IMR-90 (cell line): ENCODE measurements around the gene DIP2A. TPM values are rescaled to one million over a fixed set of nuclear protein-coding genes. Genes with fewer than 3 reads are reported as not detected.

Source experiments
- ATAC-seq: fragments of 200-7000 bp; cut with Tn5 transposase; 2 replicates; pipeline ENCODE4 v1.9.1; 2020; ENCODE audit warnings: low read depth, mild to moderate bottlenecking, moderate library complexity
- BruUV-seq: library from RNA; stranded (reverse); fragments of 400-500 nt; replicated peaks from 2 replicates; lab custom pipeline; 2021; lab: Mats Ljungman, UMichigan
- CTCF ChIA-PET: fragments of 300-600 bp; formaldehyde crosslinking; extraction: SDS; loops from one replicate; lab custom pipeline; 2021; ENCODE audit warnings: antibody characterized with exemption; lab: Yijun Ruan, JAX
- POLR2A ChIA-PET: fragments of 300-600 bp; sonication (Branson Sonifier 250); formaldehyde crosslinking; loops from one replicate; lab custom pipeline; 2022; ENCODE audit warnings: antibody characterized with exemption; ENCODE audit not compliant: unreplicated experiment; lab: Charles Lee
- DNase-seq: peaks from one replicate; pipeline ENCODE4 v3.0.0; 2013
- H2AFZ ChIP-seq: replicated peaks from 2 replicates; pipeline ENCODE3; 2013; ENCODE audit warnings: low read length, mild to moderate bottlenecking; ENCODE audit not compliant: poor library complexity
- H2AK5ac ChIP-seq: 2 replicates; pipeline ENCODE4 v1.6.1; 2013; ENCODE audit warnings: low read depth, low read length, inconsistent platforms
- H2AK9ac ChIP-seq: replicated peaks from 2 replicates; pipeline ENCODE3; 2013; ENCODE audit warnings: mild to moderate bottlenecking, low read depth, low read length, moderate library complexity; ENCODE audit not compliant: poor library complexity
- H2BK120ac ChIP-seq: 2 replicates; pipeline ENCODE4 v1.6.1; 2013; ENCODE audit warnings: low read depth, low read length, inconsistent platforms
- H2BK15ac ChIP-seq: 3 replicates; pipeline ENCODE4 v1.6.1; 2013; ENCODE audit warnings: low read depth, low read length, inconsistent platforms
- H2BK20ac ChIP-seq: 2 replicates; pipeline ENCODE4 v1.6.1; 2013; ENCODE audit warnings: low read depth, mild to moderate bottlenecking, inconsistent platforms, low read length, moderate library complexity
- H2BK5ac ChIP-seq: 2 replicates; pipeline ENCODE4 v1.6.1; 2013; ENCODE audit warnings: mild to moderate bottlenecking, low read depth, low read length, inconsistent platforms; ENCODE audit not compliant: poor library complexity, severe bottlenecking
- H3K14ac ChIP-seq: replicated peaks from 2 replicates; pipeline ENCODE4 v1.6.1; 2013; ENCODE audit warnings: low read depth, low read length, inconsistent platforms
- H3K18ac ChIP-seq: 2 replicates; pipeline ENCODE4 v1.6.1; 2013; ENCODE audit warnings: low read depth, low read length, control low read depth
- H3K23ac ChIP-seq: 2 replicates; pipeline ENCODE4 v1.6.1; 2013; ENCODE audit warnings: low read depth, low read length, inconsistent platforms
- H3K27ac ChIP-seq: 2 replicates; pipeline ENCODE4 v1.5.1; 2013; ENCODE audit warnings: mild to moderate bottlenecking, control low read depth, low read length; ENCODE audit not compliant: insufficient read depth
- H3K27me3 ChIP-seq: 2 replicates; pipeline ENCODE4 v1.6.1; 2013; ENCODE audit warnings: low read length; ENCODE audit not compliant: control insufficient read depth, insufficient read depth
- H3K36me3 ChIP-seq: 2 replicates; pipeline ENCODE4 v1.6.1; 2013; ENCODE audit warnings: low read length, mixed read lengths; ENCODE audit not compliant: control insufficient read depth, insufficient read depth
- H3K4ac ChIP-seq: 2 replicates; pipeline ENCODE4 v1.6.1; 2013; ENCODE audit warnings: low read depth, low read length, inconsistent platforms
- H3K4me1 ChIP-seq: 2 replicates; pipeline ENCODE4 v1.6.1; 2013; ENCODE audit warnings: low read length, mixed read lengths; ENCODE audit not compliant: control insufficient read depth, insufficient read depth
- H3K4me2 ChIP-seq: 2 replicates; pipeline ENCODE4 v1.6.1; 2013; ENCODE audit warnings: low read depth, mild to moderate bottlenecking, control low read depth, low read length, moderate library complexity
- H3K4me3 ChIP-seq: 2 replicates; pipeline ENCODE4 v1.5.1; 2013; ENCODE audit warnings: low read depth, mild to moderate bottlenecking, control low read depth, low read length, moderate library complexity; ENCODE audit not compliant: insufficient read depth
- H3K56ac ChIP-seq: 2 replicates; pipeline ENCODE4 v1.6.1; 2013; ENCODE audit warnings: low read length, inconsistent platforms; ENCODE audit not compliant: insufficient read depth; ENCODE audit errors: extremely low read depth
- H3K79me1 ChIP-seq, 2 experiments: 2 replicates each; pipeline ENCODE4 v1.6.1; 2013; ENCODE audit warnings: low read length in 2 of 2, inconsistent platforms in 1 of 2, low read depth in 1 of 2
- H3K9ac ChIP-seq: 2 replicates; pipeline ENCODE4 v1.6.1; 2013; ENCODE audit warnings: low read depth, low read length, control low read depth
- H3K9me1 ChIP-seq: 2 replicates; pipeline ENCODE4 v1.6.1; 2013; ENCODE audit warnings: low read length, inconsistent platforms; ENCODE audit not compliant: insufficient read depth
- H3K9me3 ChIP-seq: 2 replicates; pipeline ENCODE4 v1.6.1; 2013; ENCODE audit warnings: low read length; ENCODE audit not compliant: control insufficient read depth, insufficient read depth
- H4K20me1 ChIP-seq: 2 replicates; pipeline ENCODE4 v1.6.1; 2013; ENCODE audit warnings: low read length, inconsistent platforms; ENCODE audit not compliant: insufficient read depth
- H4K5ac ChIP-seq: 2 replicates; pipeline ENCODE4 v1.6.1; 2013; ENCODE audit warnings: mild to moderate bottlenecking, low read depth, low read length, control low read depth
- H4K8ac ChIP-seq, 2 experiments: 2 replicates each; pipeline ENCODE4 v1.6.1; 2013; ENCODE audit warnings: low read depth in 2 of 2, low read length in 2 of 2, control low read depth in 1 of 2, inconsistent platforms in 1 of 2
- H4K91ac ChIP-seq: 2 replicates; pipeline ENCODE4 v1.6.1; 2013; ENCODE audit warnings: low read depth, low read length, inconsistent platforms; ENCODE audit not compliant: insufficient read depth
- CEBPB ChIP-seq: IDR thresholded peaks from 2 replicates; pipeline ENCODE4 v1.6.1; 2012; ENCODE audit warnings: low read depth, low read length, improper control_type of control experiment
- CHD1 ChIP-seq: IDR thresholded peaks from 2 replicates; pipeline ENCODE4 v1.6.1; 2012; ENCODE audit warnings: low read depth, low read length, improper control_type of control experiment
- MAFK ChIP-seq: IDR thresholded peaks from 2 replicates; pipeline ENCODE4 v1.6.1; 2012; ENCODE audit warnings: low read depth, low read length, improper control_type of control experiment
- NFE2L2 ChIP-seq: fragments of 150-350 bp; IDR thresholded peaks from 2 replicates; pipeline ENCODE4 v1.6.1; 2016; ENCODE audit warnings: low read depth, mild to moderate bottlenecking, low read length
- POLR2A ChIP-seq: IDR thresholded peaks from 2 replicates; pipeline ENCODE4 v1.6.1; 2012; ENCODE audit warnings: mild to moderate bottlenecking, low read depth, low read length
- RAD21 ChIP-seq: IDR thresholded peaks from 2 replicates; pipeline ENCODE4 v1.6.1; 2012; ENCODE audit warnings: low read length, improper control_type of control experiment
- RCOR1 ChIP-seq: IDR thresholded peaks from 2 replicates; pipeline ENCODE4 v1.6.1; 2012; ENCODE audit warnings: mild to moderate bottlenecking, low read length, improper control_type of control experiment; ENCODE audit not compliant: insufficient replicate concordance
- RFX5 ChIP-seq: IDR thresholded peaks from 2 replicates; pipeline ENCODE4 v1.8.0; 2012; ENCODE audit warnings: low read depth, mild to moderate bottlenecking, low read length, moderate library complexity
- SMC3 ChIP-seq: fragments of 150-350 bp; IDR thresholded peaks from 2 replicates; pipeline ENCODE4 v1.6.1; 2016; ENCODE audit warnings: low read depth, mild to moderate bottlenecking, antibody characterized with exemption, low read length, moderate library complexity
- WGBS, 2 experiments: methylation state at CpG; one replicate each; pipeline versions ENCODE4 v1.1.5 to v1.1.7; 2013; ENCODE audit warnings: missing lambda C conversion rate in 2 of 2; ENCODE audit not compliant: insufficient read length in 1 of 2; ENCODE audit errors: extremely low coverage in 2 of 2; 5-methylcytosine and 5-hydroxymethylcytosine counted together
- dilution Hi-C: fragments of 300-500 bp; cut with HindIII; formaldehyde crosslinking; loops from one replicate; pipeline ENCODE4 v1.14.3; 2018; ENCODE audit warnings: low sequenced_read_pairs; ENCODE audit not compliant: unreplicated experiment
- in situ Hi-C: fragments of 300-500 bp; cut with MboI; formaldehyde crosslinking; loops from 3 replicates; pipeline ENCODE4 v1.14.3; 2019; ENCODE audit warnings: low sequenced_read_pairs, inconsistent platforms, mixed read lengths
- intact Hi-C: fragments of 100-400 bp; cut with micrococcal nuclease; formaldehyde crosslinking; loops from 2 replicates; pipeline ENCODE4 v1.10.0; 2022
- polyA plus RNA-seq, 3 experiments: library from polyadenylated mRNA; depleted of rRNA; stranded (reverse); fragments of >200 nt; gene quantifications; 2 replicates each; pipeline ENCODE4 v1.2.3, GENCODE V29; 2012; ENCODE audit warnings: low replicate concordance in 1 of 3
- total RNA-seq: library from RNA; depleted of rRNA; stranded (reverse); fragments of >200 nt; gene quantifications from 2 replicates; pipeline ENCODE4 v1.2.3, GENCODE V29; 2012
- TF ChIP-seq, protein P1 (sequence below): fragments of 150-350 bp; IDR thresholded peaks from 2 replicates; pipeline ENCODE4 v1.6.1; 2016; ENCODE audit warnings: low read depth, mild to moderate bottlenecking, low read length, moderate library complexity, borderline replicate concordance

Gene DIP2A
- total and polyA plus RNA-seq, 2 of the 4 experiments (the other 2 are of a cell fraction): 17.9 to 24.3 TPM

DNA sequence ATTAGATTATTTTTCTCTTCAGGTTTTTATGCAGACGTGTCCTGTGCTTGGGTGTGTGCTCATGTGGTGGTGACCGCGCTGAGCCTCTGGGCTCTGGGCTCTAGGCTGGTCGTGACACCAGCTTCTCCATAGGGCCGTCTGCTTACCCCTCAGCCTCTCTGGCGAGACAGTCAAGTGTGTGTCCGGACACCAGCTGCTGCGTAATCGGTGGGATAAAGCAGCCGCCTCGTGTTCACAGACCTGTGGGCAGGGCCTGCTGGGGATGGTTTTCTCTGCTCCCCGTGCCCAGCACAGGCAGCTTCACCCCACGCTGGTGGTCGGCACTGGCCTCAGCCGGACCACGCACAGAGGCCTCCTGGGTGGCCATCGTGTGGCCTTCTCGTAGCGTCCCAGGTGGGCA lies 33.6 kb upstream of the DIP2A start:
- Histone ChIP-seq H3K18ac (no peak overlapping the region), H2AK5ac (no peak overlapping the region), H2AFZ (no peak overlapping the region), H3K9me3 (no peaks in the 10 kb centered on the region), H2BK5ac (no peak overlapping the region), H3K79me1 (no peaks in the 10 kb centered on the region; a peak in 1 of 4 replicates), H3K56ac (no peak overlapping the region), H3K9me1 (no peaks in the 10 kb centered on the region), H4K5ac (no peak overlapping the region), H3K23ac (no peak overlapping the region), H4K8ac (no peak overlapping the region), H4K91ac (no peak overlapping the region), H3K27ac (no peak overlapping the region), H2AK9ac (no peak overlapping the region), H3K27me3 (no peaks in the 10 kb centered on the region), H2BK15ac (no peak overlapping the region), H3K14ac (no peak overlapping the region), H3K4me1 (no peaks in the 10 kb centered on the region), H4K20me1 (no peaks in the 10 kb centered on the region), H3K4ac (no peak overlapping the region), H3K9ac (no peak overlapping the region), H3K36me3 (peaks cover 46% of the 10 kb centered on the region), H2BK20ac (no peak overlapping the region), H2BK120ac (no peak overlapping the region), H3K4me2 (no peak overlapping the region), H3K4me3 (no peak overlapping the region)
- no peak for ATAC-seq
- intact Hi-C loops (no loop called here), dilution Hi-C loops (no loop called here), in situ Hi-C loops (no loop called here)
- CTCF ChIA-PET: no interaction called here
- BruUV-seq: no TSS peak
- TF ChIP-seq SMC3 (no peak), NFE2L2 (no peak), RCOR1 (no peak), POLR2A (no peak), RAD21 (no peak), CEBPB (no peak), RFX5 (no peak), MAFK (no peak), CHD1 (no peak)
- TF ChIP-seq, protein P1, sequence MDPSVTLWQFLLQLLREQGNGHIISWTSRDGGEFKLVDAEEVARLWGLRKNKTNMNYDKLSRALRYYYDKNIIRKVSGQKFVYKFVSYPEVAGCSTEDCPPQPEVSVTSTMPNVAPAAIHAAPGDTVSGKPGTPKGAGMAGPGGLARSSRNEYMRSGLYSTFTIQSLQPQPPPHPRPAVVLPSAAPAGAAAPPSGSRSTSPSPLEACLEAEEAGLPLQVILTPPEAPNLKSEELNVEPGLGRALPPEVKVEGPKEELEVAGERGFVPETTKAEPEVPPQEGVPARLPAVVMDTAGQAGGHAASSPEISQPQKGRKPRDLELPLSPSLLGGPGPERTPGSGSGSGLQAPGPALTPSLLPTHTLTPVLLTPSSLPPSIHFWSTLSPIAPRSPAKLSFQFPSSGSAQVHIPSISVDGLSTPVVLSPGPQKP: no peak
- DNase-seq: no peak
- POLR2A ChIA-PET: no interaction called here
- WGBS, 2 experiments: 95% methylated on average over 8 of the region's 19 CpGs; no CpG with 5 or more reads in 1 of the 2 experiments
